ENCODE measurements around the gene SFXN2.
"Not testable (repeated sequence)": the region's sequence is repeated elsewhere in the genome, so short reads cannot be mapped to it uniquely, and the experiment has no call there.

Gene SFXN2

DNA sequence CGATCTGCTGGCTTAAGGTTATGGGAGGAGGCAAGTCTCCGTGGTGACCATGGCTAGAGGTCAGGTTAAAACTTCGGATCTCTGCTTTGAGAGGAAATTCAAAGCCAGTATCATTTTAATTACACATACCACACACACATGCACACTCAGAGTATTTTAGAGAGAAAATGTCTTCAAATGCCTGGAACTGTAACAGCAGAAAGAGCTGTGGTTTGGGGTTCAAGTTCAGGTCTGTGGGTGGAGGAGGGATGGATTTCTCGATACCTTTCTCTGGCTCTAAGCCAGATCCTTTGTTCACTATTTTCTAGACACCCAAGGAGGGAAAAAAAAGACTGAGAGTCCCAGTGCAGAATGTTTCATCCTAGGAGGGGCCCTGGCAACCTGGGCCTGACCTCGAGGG is 32.7 kb upstream of the SFXN2 start:
- no peak for DNase-seq (ENCODE audit: low spot score)

DNA sequence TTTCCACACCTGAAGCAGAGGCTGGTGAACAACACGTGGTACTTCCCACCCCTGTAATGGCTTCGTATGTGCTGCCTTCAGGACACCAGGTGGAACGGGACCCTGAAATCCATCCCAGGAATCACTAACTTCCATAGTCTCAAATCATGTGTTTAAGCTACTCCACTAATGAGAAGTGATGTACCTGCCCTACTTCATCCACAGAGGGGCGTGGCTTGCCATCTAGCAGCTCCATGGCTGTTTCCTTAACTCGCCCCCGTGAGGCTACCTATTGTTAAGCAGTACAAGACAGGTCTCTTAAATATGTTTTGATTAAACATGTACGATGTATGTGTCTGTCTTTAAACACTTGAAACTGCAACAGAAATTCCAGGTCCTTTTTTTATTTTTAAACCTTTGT is 32.0 kb upstream of the SFXN2 start:
- no peak for DNase-seq (ENCODE audit: low spot score)

DNA sequence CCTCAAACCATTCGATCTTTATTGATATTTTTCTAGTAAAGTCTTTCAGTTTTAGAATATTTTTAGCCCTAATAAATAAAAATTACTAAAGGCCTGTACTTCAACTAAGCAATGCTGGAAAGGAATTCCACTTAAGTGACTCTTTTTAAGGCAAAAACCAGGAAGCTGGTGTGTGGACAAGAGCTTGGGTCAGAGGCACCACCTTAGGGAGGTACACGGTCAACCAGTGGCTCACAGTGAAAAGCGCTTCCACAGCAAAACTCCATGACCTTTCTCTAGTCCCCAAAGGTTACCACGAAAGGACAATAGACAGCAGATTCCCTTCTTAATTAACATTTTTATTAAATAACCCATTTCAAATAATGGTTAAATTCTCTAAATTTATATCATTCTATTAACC is 31.5 kb upstream of the SFXN2 start:
- DNase-seq (ENCODE audit: low spot score) = no peak

DNA sequence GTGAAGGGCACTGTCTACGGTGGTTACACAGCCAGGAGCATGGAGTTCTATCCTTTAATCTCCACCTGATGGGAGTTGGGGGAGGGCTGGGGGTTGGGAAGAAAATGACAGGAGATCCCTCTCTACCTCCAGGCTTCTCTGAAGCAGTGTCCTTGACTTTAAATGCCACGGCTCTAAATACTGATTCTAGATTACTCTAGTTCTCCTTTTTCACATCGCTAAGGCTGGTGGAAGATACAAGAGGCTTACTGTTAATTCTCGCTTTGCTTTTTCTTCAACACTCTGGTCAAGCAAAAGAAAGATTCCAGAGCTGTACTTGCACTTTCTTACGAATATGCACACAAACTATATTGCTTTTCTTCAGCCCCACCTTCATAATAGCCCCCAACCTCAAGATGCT is 30.7 kb upstream of the SFXN2 start:
- DNase-seq (ENCODE audit: low spot score) = no peak

DNA sequence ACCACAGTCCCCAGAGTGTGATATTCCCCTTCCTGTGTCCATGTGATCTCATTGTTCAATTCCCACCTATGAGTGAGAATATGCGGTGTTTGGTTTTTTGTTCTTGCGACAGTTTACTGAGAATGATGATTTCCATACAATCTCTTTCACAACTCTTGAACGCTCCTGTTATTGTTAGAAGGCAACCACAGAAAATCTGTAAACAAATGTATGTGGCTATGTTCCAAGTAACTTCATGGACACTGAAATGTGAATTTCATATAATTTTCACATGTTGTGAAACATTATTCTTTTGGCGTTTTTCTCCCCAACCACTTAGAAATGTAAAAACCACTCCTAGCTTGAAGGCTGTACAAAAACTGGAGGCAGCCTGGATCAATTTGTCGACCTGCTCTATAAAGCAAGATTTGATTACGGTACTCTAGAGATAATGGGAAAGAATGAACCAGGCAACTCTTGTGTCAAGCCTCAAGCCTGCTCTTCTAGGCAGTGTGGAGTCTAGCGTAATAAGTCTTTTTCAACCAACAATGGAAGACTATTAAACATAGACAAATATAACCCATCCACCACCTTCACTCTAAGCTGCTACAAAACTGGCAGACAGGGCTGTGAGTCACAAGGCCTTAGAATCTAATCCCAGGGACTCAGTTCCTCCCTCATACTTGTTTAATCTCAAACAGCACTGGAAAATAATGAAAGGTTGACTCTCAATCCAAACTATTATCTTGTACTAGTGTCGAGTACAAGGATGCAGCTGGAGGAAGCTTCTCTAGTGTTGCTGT is 23.0 kb upstream of the SFXN2 start:
- no peak for DNase-seq (ENCODE audit: low spot score)

DNA sequence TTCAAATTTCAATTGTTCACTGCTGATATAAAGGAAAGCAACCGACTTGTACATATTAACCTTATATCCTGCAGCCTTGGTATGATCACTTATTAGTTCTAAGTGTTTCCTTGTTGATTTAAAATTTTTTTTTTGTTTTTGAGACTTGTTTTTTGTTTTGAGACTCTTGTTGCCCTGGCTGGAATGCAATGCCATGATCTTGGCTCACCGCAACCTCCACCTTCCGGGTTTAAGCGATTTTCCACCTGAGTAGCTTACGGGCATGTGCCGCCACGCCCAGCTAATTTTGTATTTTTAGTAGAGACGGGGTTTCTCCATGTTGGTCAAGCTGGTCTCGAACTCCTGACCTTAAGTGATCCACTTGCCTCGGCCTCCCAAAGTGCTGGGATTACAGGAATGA is 19.0 kb upstream of the SFXN2 start:
- not testable (repeated sequence) for DNase-seq (ENCODE audit: low spot score)

- no peak for DNase-seq (ENCODE audit: low spot score)
Measured at GRCh38 chr10:102696736-102697135, 17.7 kb upstream of the SFXN2 start.

GRCh38 chr10:102698894-102699293 is 15.5 kb upstream of the SFXN2 start:
- no peak for DNase-seq (ENCODE audit: low spot score)

DNA sequence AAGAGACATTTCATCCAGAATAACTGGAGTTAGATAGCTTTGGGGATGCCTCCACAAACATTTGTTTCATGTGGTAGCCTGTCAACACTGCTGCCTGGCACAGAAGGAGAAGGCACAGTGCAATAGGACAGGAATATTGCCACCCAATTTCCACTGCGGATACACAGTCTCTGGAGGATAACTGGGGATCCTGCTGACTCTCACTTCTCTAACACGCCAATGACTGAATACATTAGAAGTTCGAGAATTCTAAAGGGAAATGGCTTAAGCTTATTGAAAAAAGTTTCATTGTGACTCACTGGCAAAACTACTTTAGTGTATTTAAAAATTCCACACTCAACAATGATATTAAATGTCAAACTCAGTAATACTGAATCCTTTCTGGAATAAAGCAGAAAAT is 13.2 kb upstream of the SFXN2 start:
- DNase-seq (ENCODE audit: low spot score) = no peak

GRCh38 chr10:102701796-102702195 is 12.6 kb upstream of the SFXN2 start:
- no peak for DNase-seq (ENCODE audit: low spot score)

DNA sequence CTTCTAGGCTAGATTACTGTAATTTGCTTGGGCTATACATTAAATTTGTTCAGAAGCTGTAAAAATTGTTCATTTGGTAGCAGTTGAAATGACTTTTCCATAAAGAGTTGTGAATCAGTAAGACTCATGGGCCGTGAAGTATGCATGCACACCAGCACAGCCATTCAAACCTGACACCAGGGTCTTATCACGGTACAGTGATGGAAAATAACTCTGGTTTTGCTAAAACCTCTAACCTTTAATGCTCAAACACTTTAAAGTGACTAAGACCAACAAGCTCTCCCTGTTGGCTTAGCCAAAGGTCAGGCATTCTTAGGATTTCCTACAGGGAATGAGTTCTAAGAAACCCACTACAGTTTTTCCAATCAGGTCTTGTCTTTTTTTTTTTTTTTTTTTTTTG is 11.7 kb upstream of the SFXN2 start:
- no peak for DNase-seq (ENCODE audit: low spot score)

DNA sequence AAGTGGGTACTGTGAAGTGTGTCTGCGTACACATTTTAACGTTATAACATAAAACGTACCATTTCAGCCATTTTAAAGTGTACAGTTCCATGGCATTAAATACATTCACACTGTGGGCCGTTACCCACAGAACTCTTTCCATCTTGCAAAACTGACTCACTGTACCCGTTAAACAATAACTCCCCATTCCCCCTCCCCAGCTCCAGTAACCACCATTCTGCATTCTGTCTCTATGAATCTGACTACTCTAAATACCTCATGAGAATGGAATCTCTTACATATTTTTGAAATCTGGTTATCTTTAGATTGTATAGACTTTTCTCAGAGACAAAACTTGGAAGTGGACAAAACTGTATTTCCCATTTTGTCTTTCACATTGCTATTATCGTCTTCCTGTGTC is 9.5 kb upstream of the SFXN2 start:
- no peak for DNase-seq (ENCODE audit: low spot score)

- DNase-seq (ENCODE audit: low spot score) = no peak
Measured at GRCh38 chr10:102705531-102705930, 8.9 kb upstream of the SFXN2 start.

DNA sequence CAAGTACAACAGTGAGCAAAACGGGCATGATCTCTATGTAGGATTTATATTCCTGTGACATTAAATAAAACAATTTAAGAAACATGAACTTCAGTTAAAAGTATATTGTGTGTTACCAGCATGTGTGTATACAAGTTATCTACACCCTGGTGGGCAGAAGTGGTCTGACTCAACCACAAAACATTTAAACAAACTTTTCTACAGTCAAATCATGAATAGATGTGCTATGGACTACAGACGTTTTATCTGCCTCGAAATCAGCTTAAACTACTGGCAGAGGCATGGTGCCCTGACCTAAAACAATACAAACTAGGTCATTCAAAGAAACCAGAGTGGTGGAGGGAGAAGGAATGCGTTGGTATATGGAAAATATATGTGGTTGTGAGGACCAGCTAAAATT is 3.8 kb upstream of the SFXN2 start:
- no peak for DNase-seq (ENCODE audit: low spot score)

GRCh38 chr10:102712089-102712488 is 2.3 kb upstream of the SFXN2 start:
- DNase-seq (ENCODE audit: low spot score) = no peak

DNA sequence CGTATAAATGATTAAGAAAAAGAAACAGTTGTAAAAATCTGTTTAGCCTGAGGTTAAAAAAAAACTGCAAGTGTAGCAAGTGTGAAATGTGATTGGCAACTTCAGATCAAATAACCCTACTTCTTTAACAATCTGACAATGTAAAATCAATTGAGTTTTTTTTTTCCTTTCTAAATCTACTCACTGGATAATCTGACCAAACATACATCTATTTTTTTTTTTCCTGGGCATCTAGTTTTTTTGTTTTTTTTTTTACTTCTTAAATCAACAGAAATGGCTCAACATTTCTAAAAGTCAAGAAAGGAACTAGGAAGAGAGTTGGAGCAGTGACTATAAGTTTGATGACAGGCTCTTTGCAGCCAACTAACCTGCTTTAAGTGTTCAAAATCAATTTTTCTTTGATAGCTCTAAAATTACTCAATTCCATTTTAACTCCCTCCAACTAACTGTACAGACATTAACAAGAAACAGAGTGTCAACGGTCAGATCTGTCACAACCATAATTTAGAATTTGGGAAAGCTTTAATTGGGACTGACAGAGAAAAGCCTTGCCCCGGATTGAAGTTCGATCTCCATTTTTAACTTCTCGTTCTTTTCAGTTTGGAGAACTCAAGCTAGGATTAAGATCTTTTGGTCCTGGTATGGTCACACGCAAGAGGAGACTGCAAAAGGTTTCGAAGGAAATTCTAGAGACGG is 1.4 kb upstream of the SFXN2 start:
- DNase-seq (ENCODE audit: low spot score) = no peak

- DNase-seq (ENCODE audit: low spot score) = no peak
Measured at GRCh38 chr10:102713539-102713813, 960 bp upstream of the SFXN2 start.

DNA sequence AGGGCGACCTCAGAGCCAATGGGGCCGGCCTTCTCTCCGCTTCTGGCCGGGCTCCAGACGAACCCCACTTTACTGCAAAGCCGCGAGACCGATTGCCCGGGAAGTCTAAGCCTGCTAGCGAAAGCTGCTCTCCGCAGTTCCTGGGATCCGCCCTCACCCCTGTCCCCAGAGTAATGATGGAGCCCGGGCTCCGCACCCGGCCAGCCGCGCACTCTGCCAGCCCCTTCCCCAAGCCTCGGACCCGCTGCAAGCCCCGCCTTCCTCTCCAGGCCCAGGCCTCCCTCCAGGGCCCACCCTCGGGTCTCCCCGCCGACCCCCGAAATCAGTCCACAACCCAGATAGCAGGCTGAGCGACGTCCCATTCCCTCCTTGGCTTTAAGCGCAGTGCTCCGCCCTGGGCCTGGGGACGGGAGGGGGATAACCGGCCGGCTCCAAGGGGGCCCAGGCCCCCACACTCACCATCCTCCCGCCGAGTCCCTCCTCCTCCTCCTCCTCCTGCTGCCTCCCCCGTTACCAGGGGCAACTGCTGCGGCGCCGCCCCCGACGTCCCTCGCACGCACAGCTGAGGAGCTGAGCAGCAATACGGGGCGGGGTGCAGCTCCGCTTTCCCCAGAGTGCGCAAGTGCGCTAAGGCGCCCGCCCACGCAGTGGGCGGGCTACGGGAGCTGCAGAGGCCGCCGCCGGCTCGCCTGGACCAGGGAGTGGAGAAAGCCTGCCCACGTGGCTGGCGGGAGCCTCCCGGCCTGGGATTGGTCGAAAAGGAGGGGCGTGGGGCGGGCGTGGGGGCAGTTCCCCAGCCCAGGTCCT is 419 bp upstream of the SFXN2 start, which contains the start of gene ARL3:
ARL3 (minus strand) TSS at position 584 of the 807 bp plus-strand sequence; CDS start at position 462, 122 bp downstream.
- DNase-seq (ENCODE audit: low spot score) = peak; percentile 94

DNA sequence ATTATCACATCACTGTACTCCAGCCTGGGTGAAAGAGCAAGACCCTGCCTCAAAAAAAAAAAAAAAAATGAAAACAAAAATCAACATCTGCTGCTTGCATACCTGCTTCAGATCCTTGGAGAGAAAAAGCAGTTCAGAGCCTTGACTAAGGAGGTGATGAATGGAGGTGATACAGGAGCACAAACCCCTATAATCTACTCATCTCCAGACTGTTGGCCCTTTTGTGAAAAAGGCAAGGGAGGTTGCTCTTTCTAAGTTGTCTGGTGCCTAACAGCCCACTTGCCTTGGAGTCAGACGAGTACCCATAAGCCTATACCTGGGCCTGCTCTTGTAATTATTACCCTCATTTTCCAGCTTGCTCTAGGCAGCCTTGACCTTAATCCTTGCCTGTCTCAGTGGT is 1.4 kb downstream of the SFXN2 start:
- DNase-seq (ENCODE audit: low spot score) = no peak

- DNase-seq (ENCODE audit: low spot score) = not testable (repeated sequence)
Measured at GRCh38 chr10:102716900-102717565, 2.6 kb downstream of the SFXN2 start.

- DNase-seq (ENCODE audit: low spot score) = no peak
Measured at GRCh38 chr10:102718220-102718619, 3.8 kb downstream of the SFXN2 start.

DNA sequence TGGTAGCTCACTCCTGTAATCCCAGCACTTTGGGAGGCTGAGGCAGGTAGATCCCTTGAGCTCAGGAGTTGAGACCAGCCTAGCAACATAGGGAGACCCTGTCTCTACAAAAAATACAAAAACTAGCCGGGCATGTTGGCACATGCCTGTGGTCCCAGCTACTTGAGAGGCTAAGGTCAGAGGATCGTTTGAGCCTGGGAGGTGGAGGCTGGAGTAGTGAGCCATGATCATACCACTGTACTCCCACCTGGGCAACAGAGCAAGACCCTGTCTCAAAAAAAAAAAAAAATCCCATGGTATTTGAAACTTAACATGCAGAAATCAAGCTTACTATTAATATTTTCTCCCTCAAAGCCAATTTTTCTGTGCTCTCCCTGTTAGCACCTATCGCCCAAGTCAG is 5.9 kb downstream of the SFXN2 start:
- no peak for DNase-seq (ENCODE audit: low spot score)
